ENCODE measurements around the gene CMTM8. TPM values are rescaled to one million over a fixed set of nuclear protein-coding genes. Genes with fewer than 3 reads are reported as not detected.

Gene CMTM8
- total RNA-seq, 4 donors from 2014 or later: 1.4 to 4.1 (median 2.9) TPM

DNA sequence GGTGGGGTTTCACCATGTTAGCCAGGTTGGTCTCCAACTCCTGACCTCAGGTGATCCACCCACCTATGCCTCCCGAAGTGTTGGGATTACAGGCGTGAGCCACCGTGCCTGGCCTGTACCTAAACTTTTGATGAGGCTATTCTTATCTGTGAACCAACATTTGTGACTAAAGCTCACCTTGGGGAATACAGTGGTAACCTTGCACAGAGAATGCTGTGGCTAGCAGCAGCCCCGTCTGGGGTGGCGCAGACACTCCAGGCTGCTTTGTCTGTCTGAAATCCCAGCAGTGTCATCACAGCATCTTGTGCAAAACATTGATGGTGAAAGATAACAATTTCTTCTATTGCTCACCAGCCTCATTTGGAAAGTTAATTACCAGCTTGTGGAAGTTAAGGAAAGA, 58.9 kb downstream of the CMTM8 start:
- no peak overlapping the region for H3K27ac ChIP-seq
- no peaks in the 10 kb centered on the region for H3K36me3 ChIP-seq
- DNase-seq (no peak), ATAC-seq (no peak)
- intact Hi-C loops (cut with DNase I; ENCODE audit: low total_unique reads): loop anchor here (5.0 to 10.0 kb wide), 3 partner anchors 45 to 170 kb away; no protein-coding TSS in a partner anchor
- TF ChIP-seq POLR2A (IDR thresholded peaks at IDR 0.05) (no peak), CTCF (IDR thresholded peaks at IDR 0.05 in 4 of 5, conservative IDR thresholded peaks at IDR 0.05 in 1 of 5) (no peak)
- no peak overlapping the region for H3K4me3 ChIP-seq
- no peaks in the 10 kb centered on the region for H3K9me3 ChIP-seq
- H3K4me1 ChIP-seq: no peaks in the 10 kb centered on the region
- H3K27me3 ChIP-seq: no peaks in the 10 kb centered on the region
- in situ Hi-C loops (cut with MboI; ENCODE audit: low sequenced_read_pairs in 4 of 4): loop anchor here (10.0 kb wide), 3 partner anchors 167 to 367 kb away; no protein-coding TSS in a partner anchor

DNA sequence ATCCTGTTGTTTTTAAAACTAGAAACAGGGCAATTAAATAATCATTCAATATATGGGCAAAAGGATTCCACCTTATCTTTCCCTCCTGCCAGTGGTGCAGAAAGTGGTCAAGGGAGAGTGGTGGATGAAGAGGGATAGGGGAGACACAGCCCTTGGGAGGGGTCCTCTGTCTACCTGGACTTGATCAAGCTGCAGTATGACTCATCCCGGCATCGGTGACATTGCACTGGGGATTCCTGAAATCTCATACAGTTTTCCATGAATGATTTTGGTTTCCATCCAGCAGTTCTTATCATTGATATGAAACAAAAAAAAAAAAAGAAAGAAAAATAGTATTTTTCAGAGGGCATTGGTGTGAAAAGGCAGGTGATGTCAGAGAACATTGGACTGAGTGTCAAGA, 62.9 kb downstream of the CMTM8 start:
- ATAC-seq: no peak
- intact Hi-C loops (cut with DNase I; ENCODE audit: low total_unique reads): no loop called here

DNA sequence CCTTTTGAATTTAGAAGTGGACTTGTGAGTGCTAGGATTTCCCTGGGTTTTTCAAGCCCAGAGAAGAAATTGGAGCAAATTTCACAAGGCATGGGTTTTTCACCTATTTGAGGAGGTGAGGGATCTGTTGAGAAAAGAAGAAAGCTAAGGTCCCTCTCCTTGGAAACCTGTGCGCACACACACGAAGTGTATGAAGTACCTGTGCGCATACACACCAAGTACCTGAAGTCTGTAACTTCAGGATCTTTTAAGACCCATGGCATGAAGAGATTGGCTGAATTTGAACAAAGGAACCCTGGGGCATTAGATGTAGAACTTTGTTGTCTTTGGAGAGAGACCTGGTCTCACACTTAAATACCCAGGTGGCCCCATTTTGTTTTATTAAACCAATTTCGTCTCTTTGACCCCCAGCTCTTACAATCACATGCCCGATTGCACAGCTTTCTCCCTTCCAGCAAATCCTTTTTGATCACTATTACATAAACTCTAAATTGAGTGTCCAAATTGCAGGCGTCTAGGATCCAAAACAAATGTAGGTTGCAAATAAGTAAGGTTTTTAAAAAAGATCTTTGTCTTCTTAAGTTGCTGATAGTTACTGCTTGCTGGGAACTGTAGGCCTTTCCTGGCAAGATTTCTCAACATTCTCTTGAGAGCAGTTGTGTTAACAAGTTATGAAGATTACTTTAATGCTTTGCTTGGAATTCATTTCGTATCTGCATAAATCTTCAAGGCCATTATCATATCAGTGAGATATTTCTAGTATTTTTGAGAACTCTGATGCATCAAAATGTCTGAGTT, 64.3 kb downstream of the CMTM8 start:
- Histone ChIP-seq H3K9me3 (no peaks in the 10 kb centered on the region), H3K27ac (no peak overlapping the region), H3K36me3 (no peaks in the 10 kb centered on the region), H3K4me1 (no peaks in the 10 kb centered on the region), H3K4me3 (no peak overlapping the region), H3K27me3 (no peaks in the 10 kb centered on the region)
- in situ Hi-C loops (cut with MboI; ENCODE audit: low sequenced_read_pairs in 4 of 4) (no loop called here), intact Hi-C loops (cut with DNase I; ENCODE audit: low total_unique reads) (no loop called here)
- no peak for ATAC-seq
- TF ChIP-seq CTCF (IDR thresholded peaks at IDR 0.05 in 4 of 5, conservative IDR thresholded peaks at IDR 0.05 in 1 of 5) (no peak), POLR2A (IDR thresholded peaks at IDR 0.05) (no peak)
- no peak for DNase-seq

More for the DNA sequence above, 62.9 kb downstream of the CMTM8 start:
- no peak overlapping the region for H3K27ac ChIP-seq
- no peak overlapping the region for H3K4me3 ChIP-seq
- no peaks in the 10 kb centered on the region for H3K4me1 ChIP-seq
- H3K27me3 ChIP-seq: no peaks in the 10 kb centered on the region
- in situ Hi-C loops (cut with MboI; ENCODE audit: low sequenced_read_pairs in 4 of 4): no loop called here
- TF ChIP-seq POLR2A (IDR thresholded peaks at IDR 0.05) (no peak), CTCF (IDR thresholded peaks at IDR 0.05 in 4 of 5, conservative IDR thresholded peaks at IDR 0.05 in 1 of 5) (no peak)
- no peak for DNase-seq
- no peaks in the 10 kb centered on the region for H3K9me3 ChIP-seq
- H3K36me3 ChIP-seq: no peaks in the 10 kb centered on the region

GRCh38 chr3:32303399-32303747, 64.9 kb downstream of the CMTM8 start:
- H3K36me3 ChIP-seq: no peaks in the 10 kb centered on the region
- DNase-seq (no peak), ATAC-seq (no peak)
- TF ChIP-seq POLR2A (IDR thresholded peaks at IDR 0.05) (no peak), CTCF (IDR thresholded peaks at IDR 0.05 in 4 of 5, conservative IDR thresholded peaks at IDR 0.05 in 1 of 5) (no peak)
- no peak overlapping the region for H3K4me3 ChIP-seq
- in situ Hi-C loops (cut with MboI; ENCODE audit: low sequenced_read_pairs in 4 of 4): no loop called here
- H3K4me1 ChIP-seq: no peaks in the 10 kb centered on the region
- no peaks in the 10 kb centered on the region for H3K27me3 ChIP-seq
- H3K27ac ChIP-seq: no peak overlapping the region
- no peaks in the 10 kb centered on the region for H3K9me3 ChIP-seq
- intact Hi-C loops (cut with DNase I; ENCODE audit: low total_unique reads): no loop called here
